GM23338 (cell line): ENCODE data around the gene INHBB. TPM values are rescaled to one million over a fixed set of nuclear protein-coding genes. Genes with fewer than 3 reads are reported as not detected.
A peak's percentile ranks its signal among the peaks of the same experiment; 100 is the strongest.

Experiments
- ATAC-seq: fragments of 200-7000 bp; cut with Tn5 transposase; 3 replicates; pipeline ENCODE4 v1.9.1; 2020
- DNase-seq: peaks from one replicate; pipeline ENCODE4 v3.0.0-alpha.2; 2015; ENCODE audit warnings: low spot score
- H2AFZ ChIP-seq: fragments of 200-600 bp; sonication (generic); 2 replicates; pipeline ENCODE4 v1.8.0; 2016; ENCODE audit warnings: antibody characterized with exemption, mild to moderate bottlenecking, moderate library complexity
- H3F3A ChIP-seq: fragments of 200-600 bp; sonication (generic); replicated peaks from 2 replicates; pipeline ENCODE4 v1.8.0; 2017; ENCODE audit warnings: antibody characterized with exemption, mixed run types, low read depth
- H3K27ac ChIP-seq: fragments of 200-600 bp; sonication (generic); 2 replicates; pipeline ENCODE4 v1.6.1; 2016; ENCODE audit warnings: low read depth
- H3K27me3 ChIP-seq: fragments of 200-600 bp; sonication (generic); 2 replicates; pipeline ENCODE4 v1.8.0; 2016; ENCODE audit warnings: mild to moderate bottlenecking, mixed run types, moderate library complexity; ENCODE audit not compliant: insufficient read depth
- H3K36me3 ChIP-seq: fragments of 200-600 bp; sonication (generic); 2 replicates; pipeline ENCODE4 v1.8.0; 2016; ENCODE audit warnings: mild to moderate bottlenecking; ENCODE audit not compliant: insufficient read depth
- H3K4me1 ChIP-seq: fragments of 200-600 bp; sonication (generic); 2 replicates; pipeline ENCODE4 v1.8.0; 2016; ENCODE audit warnings: mild to moderate bottlenecking, moderate library complexity; ENCODE audit not compliant: insufficient read depth
- H3K4me2 ChIP-seq: fragments of 200-600 bp; sonication (generic); 2 replicates; pipeline ENCODE4 v1.7.1; 2017; ENCODE audit warnings: mixed run types
- H3K4me3 ChIP-seq: fragments of 200-600 bp; sonication (generic); 2 replicates; pipeline ENCODE4 v1.6.1; 2016; ENCODE audit warnings: mixed run types
- H3K79me2 ChIP-seq: fragments of 200-600 bp; sonication (generic); replicated peaks from 2 replicates; pipeline ENCODE4 v1.8.0; 2017; ENCODE audit warnings: mild to moderate bottlenecking; ENCODE audit not compliant: insufficient read depth
- H3K9me2 ChIP-seq: fragments of 200-600 bp; sonication (generic); 2 replicates; pipeline ENCODE4 v1.8.0; 2017; ENCODE audit not compliant: insufficient read depth
- H4K20me1 ChIP-seq: fragments of 200-600 bp; sonication (generic); replicated peaks from 2 replicates; pipeline ENCODE4 v1.8.0; 2017; ENCODE audit warnings: mild to moderate bottlenecking; ENCODE audit not compliant: insufficient read depth
- H3K27ac Mint-ChIP-seq: 2 replicates; pipeline ENCODE4 v1.8.0; 2020; ENCODE audit warnings: inconsistent platforms, mild to moderate bottlenecking, moderate library complexity, mixed read lengths
- H3K27me3 Mint-ChIP-seq: 3 replicates; pipeline ENCODE4 v1.8.0; 2022; ENCODE audit warnings: low read depth, mild to moderate bottlenecking, moderate library complexity, mixed read lengths, inconsistent platforms; ENCODE audit not compliant: insufficient read depth, poor library complexity
- H3K36me3 Mint-ChIP-seq: 3 replicates; pipeline ENCODE4 v1.8.0; 2021; ENCODE audit warnings: low read depth, mild to moderate bottlenecking, inconsistent platforms, moderate library complexity, mixed read lengths
- H3K4me1 Mint-ChIP-seq: 3 replicates; pipeline ENCODE4 v1.8.0; 2020; ENCODE audit warnings: mild to moderate bottlenecking, inconsistent platforms, mixed read lengths
- H3K4me3 Mint-ChIP-seq: 3 replicates; pipeline ENCODE4 v1.8.0; 2021; ENCODE audit warnings: moderate library complexity, mild to moderate bottlenecking, inconsistent platforms, mixed read lengths
- H3K9me3 Mint-ChIP-seq: 3 replicates; pipeline ENCODE4 v1.8.0; 2020; ENCODE audit warnings: moderate library complexity, mild to moderate bottlenecking, inconsistent platforms, mixed read lengths
- CTCF ChIP-seq, 2 experiments: fragments of 200-600 bp in 1 of 2; sonication (generic) in 1 of 2; conservative IDR thresholded peaks; 2 replicates each; pipeline versions ENCODE4 v1.5.1 to v1.6.1; 2016 to 2017; ENCODE audit warnings: antibody characterized with exemption in 2 of 2, low read depth in 2 of 2, mild to moderate bottlenecking in 2 of 2, moderate library complexity in 1 of 2
- EZH2phosphoT487 ChIP-seq: fragments of 200-600 bp; sonication (generic); IDR thresholded peaks from one replicate; pipeline ENCODE4 v1.8.1; 2018; ENCODE audit warnings: antibody characterized with exemption; ENCODE audit not compliant: unreplicated experiment
- JUNB ChIP-seq: IDR thresholded peaks from one replicate; pipeline ENCODE4 v1.6.1; 2016; ENCODE audit warnings: antibody characterized with exemption; ENCODE audit not compliant: unreplicated experiment
- NANOG ChIP-seq: IDR thresholded peaks from 2 replicates; pipeline ENCODE4 v1.6.1; 2016; ENCODE audit warnings: antibody characterized with exemption, borderline replicate concordance
- POLR2AphosphoS5 ChIP-seq: IDR thresholded peaks from 2 replicates; pipeline ENCODE4 v1.6.1; 2016; ENCODE audit warnings: antibody characterized with exemption, low read depth
- STAT1 ChIP-seq: IDR thresholded peaks from one replicate; pipeline ENCODE4 v1.6.1; 2016; ENCODE audit warnings: antibody characterized with exemption; ENCODE audit not compliant: unreplicated experiment
- ZNF114 ChIP-seq: fragments of 250-450 bp; sonication (Bioruptor Pico); IDR thresholded peaks from 2 replicates; pipeline ENCODE4 v1.5.0; 2020; ENCODE audit warnings: mild to moderate bottlenecking, moderate library complexity
- ZNF462 ChIP-seq: fragments of 250-450 bp; sonication (Bioruptor Pico); IDR thresholded peaks from 2 replicates; pipeline ENCODE4 v1.5.0; 2020; ENCODE audit warnings: mild to moderate bottlenecking, moderate library complexity
- polyA plus RNA-seq: library from polyadenylated mRNA; unstranded; fragments of >200 nt; fragmentation: Nextera tagmentation; extraction: Ambion mirVana; gene quantifications from 2 replicates; pipeline ENCODE4 v1.2.1, GENCODE V29; 2016
- total RNA-seq: library from RNA; depleted of rRNA; stranded (reverse); fragments of >200 nt; shearing (Covaris generic); gene quantifications from 2 replicates; pipeline ENCODE4 v1.2.3, GENCODE V29; 2014

INHBB gene
- total and polyA plus RNA-seq, 2 experiments from 2014 or later: 0.21 TPM; not detected in 1

- TF ChIP-seq ZNF462 (no peak), EZH2phosphoT487 (no peak), POLR2AphosphoS5 (no peak), ZNF114 (CRISPR knock-in tag) (no peak), NANOG (no peak), JUNB (no peak)
These were observed 36.7 kb downstream of the INHBB start (continued) for GRCh38 chr2:120382541-120383144.

- Histone ChIP-seq H3K9me2 (no peaks in the 10 kb centered on the region), H2AFZ (no peak overlapping the region), H3K4me1 (peaks cover 11% of the 10 kb centered on the region; the same call in 1 of the 2 replicates), H3F3A (no peaks in the 10 kb centered on the region), H3K27ac (no peak overlapping the region), H3K79me2 (no peaks in the 10 kb centered on the region), H3K4me3 (no peak overlapping the region), H3K4me2 (no peak overlapping the region), H4K20me1 (no peaks in the 10 kb centered on the region), H3K27me3 (no peaks in the 10 kb centered on the region), H3K36me3 (no peaks in the 10 kb centered on the region)
- peaks cover 8% of the 10 kb centered on the region for H3K27me3 Mint-ChIP-seq
- DNase-seq (no peak), ATAC-seq (peak; percentile 63)
- no peak overlapping the region for H3K27ac Mint-ChIP-seq
- H3K4me1 Mint-ChIP-seq: peaks cover 23% of the 10 kb centered on the region
- H3K4me3 Mint-ChIP-seq: no peak overlapping the region
- no peaks in the 10 kb centered on the region for H3K9me3 Mint-ChIP-seq
- no peaks in the 10 kb centered on the region for H3K36me3 Mint-ChIP-seq
- TF ChIP-seq STAT1 (no peak), NANOG (no peak), ZNF462 (no peak), ZNF114 (CRISPR knock-in tag) (no peak), CTCF (conservative IDR thresholded peaks at IDR 0.05; ENCODE audit: low read depth in 2 of 2) (no peak)
These were observed 37.3 kb downstream of the INHBB start for GRCh38 chr2:120383191-120383590.
